Heart left ventricle (tissue), 16 donors: ENCODE measurements around the gene MRPL50. TPM values are rescaled to one million over a fixed set of nuclear protein-coding genes. Genes with fewer than 3 reads are reported as not detected.

Experiments
- ATAC-seq, 4 donors: fragments of 200-7000 bp; cut with Tn5 transposase; one replicate each; pipeline ENCODE4 v1.9.1; 2020 to 2022; ENCODE audit warnings: moderate library complexity in 4 of 4, mild to moderate bottlenecking in 3 of 4, moderate number of reproducible peaks in 1 of 4
- DNase-seq, 5 donors: peaks; one replicate each; pipeline ENCODE4 v3.0.0-alpha.2; 2020
- H3K27ac ChIP-seq, 12 donors: fragments of 200-600 bp; sonication (generic) in 4 of 12; one replicate each; pipeline versions ENCODE4 v1.5.0 to v1.8.0; 2016 to 2022; ENCODE audit warnings: mild to moderate bottlenecking in 2 of 12
- H3K27me3 ChIP-seq, 9 donors: fragments of 200-600 bp; sonication (generic) in 2 of 9; one replicate each; pipeline versions ENCODE4 v1.5.1 to v1.8.0; 2016 to 2022; ENCODE audit warnings: mild to moderate bottlenecking in 3 of 9
- H3K36me3 ChIP-seq, 9 donors: fragments of 200-600 bp; sonication (generic) in 2 of 9; one replicate each; pipeline versions ENCODE4 v1.5.0 to v1.8.0; 2018 to 2022; ENCODE audit warnings: mild to moderate bottlenecking in 2 of 9
- H3K4me1 ChIP-seq, 12 donors: fragments of 200-600 bp; sonication (generic) in 4 of 12; one replicate each; pipeline versions ENCODE4 v1.5.0 to v1.8.0; 2016 to 2022; ENCODE audit warnings: mild to moderate bottlenecking in 3 of 12
- H3K4me3 ChIP-seq, 12 donors: fragments of 200-600 bp; sonication (generic) in 4 of 12; one replicate each; pipeline versions ENCODE4 v1.5.0 to v1.8.0; 2017 to 2022; ENCODE audit warnings: mild to moderate bottlenecking in 9 of 12, moderate library complexity in 4 of 12
- H3K9me3 ChIP-seq, 12 donors: fragments of 200-600 bp; sonication (generic) in 4 of 12; one replicate each; pipeline versions ENCODE4 v1.5.0 to v1.8.0; 2016 to 2022; ENCODE audit warnings: mild to moderate bottlenecking in 1 of 12
- POLR2A ChIP-seq, 2 donors: fragments of 450-650 bp; IDR thresholded peaks; one replicate each; pipeline ENCODE4 v1.6.1; 2017; ENCODE audit warnings: antibody characterized with exemption in 2 of 2, mild to moderate bottlenecking in 2 of 2, moderate library complexity in 2 of 2
- WGBS, 4 donors: extraction: QIAGEN DNeasy Blood & Tissue Kit in 2 of 4; methylation state at CpG; one replicate each; pipeline versions ENCODE4 v1.1.5 to v1.1.7; 2013 to 2018; 5-methylcytosine and 5-hydroxymethylcytosine counted together
- intact Hi-C, 10 donors: fragments of 100-400 bp; cut with DNase I; formaldehyde crosslinking; loops; one replicate each; pipeline versions ENCODE4 v1.11.1 to v1.14.2; 2022
- polyA plus RNA-seq, 2 donors: library from polyadenylated mRNA; stranded (reverse); fragments of 200-250 nt; gene quantifications; one replicate each; pipeline ENCODE4 v1.2.3, GENCODE V29; 2013
- total RNA-seq, 9 donors: library from RNA; depleted of rRNA in 2 of 9; stranded (reverse); fragments of >200 nt in 2 of 9; fragmentation: NEBNext Ultra II Directional in 3 of 9; extraction: Animal tissue kit (Norgen Biotek cat#: 25700) in 3 of 9; gene quantifications; one replicate each; pipeline versions ENCODE4 v1.1.0 to v1.2.4, GENCODE V29; 2016 to 2023
- TF ChIP-seq, protein P1 (sequence below), 12 donors: fragments of 200-600 bp; sonication (generic) in 4 of 12; IDR thresholded peaks; one replicate each; pipeline versions ENCODE4 v1.5.0 to v1.8.0; 2018 to 2022; ENCODE audit warnings: antibody characterized with exemption in 12 of 12, mild to moderate bottlenecking in 5 of 12
- donor health status: ischemic (EF 13 %, LVEDD 7.1; RV severe dilation, severe dysfunction).
- donor health status: healthy with polysubstance abuse.
- donor health status: DM: no; HTN: yes; CAD: no.
- donor health status: DM: no; HTN: no; CAD: no.
- donor health status: ischemic (EF 25% LVEDD 6.9; RV normal size, moderate dysfunction).
- donor health status: ischemic (EF 25% LVEDD 5.7; RV mildly dilated, moderate dysfunction).
- donor health status: healthy.
- donor health status: DM: yes; HTN: yes; CAD: no.
- donor health status: ischemic (EF 35%, LVEDD 5.7; RV mildly dilated, moderate dysfunction).
- donor health status: nonischemic (EF 11% LVEDD 7.7; RV severe dilation, severe dysfunction).
- donor health status: DM: yes; HTN: yes; CAD: no.
- donor health status: PGD.
- donor health status: ischemic (EF 29% LVEDD 5.4; RV normal size, mild dysfunction).
- donor health status: nonischemic (EF 23%, LVEDD 6.1; RV moderate dilation, normal function).

MRPL50 gene
- total and polyA plus RNA-seq, 11 donors, result 12.3 to 18.3 (median 15.4) TPM

DNA sequence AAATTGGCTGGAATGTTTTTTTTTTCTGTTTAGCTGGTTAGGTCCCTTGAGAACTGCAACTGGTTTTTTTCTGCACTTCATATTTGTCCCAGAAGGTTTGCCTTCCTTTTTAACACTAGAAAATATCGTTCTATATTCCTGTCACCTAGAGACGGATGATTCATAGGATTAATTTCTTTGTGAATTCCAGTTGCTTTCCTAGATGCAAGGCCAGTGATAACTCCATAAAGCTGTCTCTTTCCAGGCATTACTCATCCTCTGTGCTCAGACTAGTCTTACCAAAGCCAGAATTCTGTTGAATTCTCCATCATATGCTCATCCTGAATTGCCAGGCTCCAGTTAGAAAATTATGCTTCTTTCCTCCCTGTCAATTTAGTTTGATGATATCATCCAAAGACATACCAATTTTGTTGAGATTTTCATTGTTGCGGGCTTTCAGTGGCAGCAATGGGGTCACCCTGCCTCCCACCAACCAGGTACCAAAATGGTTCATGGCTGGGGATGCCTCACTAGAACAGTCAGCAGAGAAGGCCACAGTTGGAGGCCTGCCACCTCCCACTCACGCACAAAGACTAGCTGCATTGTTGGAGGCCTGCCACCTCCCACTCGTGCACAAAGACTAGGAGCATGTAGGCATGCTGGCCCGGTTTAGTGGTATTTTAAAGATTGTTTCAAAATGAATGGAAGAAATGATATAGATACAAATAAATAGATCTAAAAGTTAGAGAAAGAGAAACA is 22.1 kb downstream of the MRPL50 start:
- no peaks in the 10 kb centered on the region for H3K27me3 ChIP-seq
- H3K4me1 ChIP-seq, result no peaks in the 10 kb centered on the region
- H3K9me3 ChIP-seq, result peaks cover 0 to 6% (median 0%) of the 10 kb centered on the region in 12 donors
- no peak overlapping the region for H3K4me3 ChIP-seq
- no peak for TF ChIP-seq POLR2A (IDR thresholded peaks at IDR 0.05)
- TF ChIP-seq, protein P1, sequence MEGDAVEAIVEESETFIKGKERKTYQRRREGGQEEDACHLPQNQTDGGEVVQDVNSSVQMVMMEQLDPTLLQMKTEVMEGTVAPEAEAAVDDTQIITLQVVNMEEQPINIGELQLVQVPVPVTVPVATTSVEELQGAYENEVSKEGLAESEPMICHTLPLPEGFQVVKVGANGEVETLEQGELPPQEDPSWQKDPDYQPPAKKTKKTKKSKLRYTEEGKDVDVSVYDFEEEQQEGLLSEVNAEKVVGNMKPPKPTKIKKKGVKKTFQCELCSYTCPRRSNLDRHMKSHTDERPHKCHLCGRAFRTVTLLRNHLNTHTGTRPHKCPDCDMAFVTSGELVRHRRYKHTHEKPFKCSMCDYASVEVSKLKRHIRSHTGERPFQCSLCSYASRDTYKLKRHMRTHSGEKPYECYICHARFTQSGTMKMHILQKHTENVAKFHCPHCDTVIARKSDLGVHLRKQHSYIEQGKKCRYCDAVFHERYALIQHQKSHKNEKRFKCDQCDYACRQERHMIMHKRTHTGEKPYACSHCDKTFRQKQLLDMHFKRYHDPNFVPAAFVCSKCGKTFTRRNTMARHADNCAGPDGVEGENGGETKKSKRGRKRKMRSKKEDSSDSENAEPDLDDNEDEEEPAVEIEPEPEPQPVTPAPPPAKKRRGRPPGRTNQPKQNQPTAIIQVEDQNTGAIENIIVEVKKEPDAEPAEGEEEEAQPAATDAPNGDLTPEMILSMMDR (IDR thresholded peaks at IDR 0.05), result no peak
- H3K27ac ChIP-seq, result no peak overlapping the region
- WGBS, 4 donors, result 59 to 76% (median 62%) methylated on average over 6 of the region's 6 CpGs
- ATAC-seq (no peak), DNase-seq (peak in 2 of 5 donors; percentile 9 to 28)
- H3K36me3 ChIP-seq, result no peaks in the 10 kb centered on the region
- intact Hi-C loops, result no loop called here

DNA sequence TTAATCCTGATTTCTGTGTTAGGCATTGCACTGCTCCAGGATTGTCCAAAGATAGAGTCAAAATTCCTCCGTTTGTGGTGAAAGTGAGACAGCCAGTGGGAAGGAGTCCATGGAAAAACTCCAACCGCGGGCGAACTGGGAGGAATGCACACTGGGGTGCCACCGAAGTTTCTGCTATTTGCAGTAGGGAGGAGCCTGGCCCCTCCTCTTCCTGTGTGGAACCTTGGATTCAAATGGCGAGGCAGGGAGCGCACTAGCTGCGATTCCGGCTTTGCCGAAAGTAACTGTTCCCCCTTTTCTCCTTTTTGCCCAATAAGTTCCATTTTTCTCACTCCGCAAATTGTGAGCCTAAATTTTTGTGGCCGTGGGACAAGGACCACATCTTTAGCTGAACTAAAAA is 22.9 kb downstream of the MRPL50 start:
- peaks cover 0 to 6% (median 0%) of the 10 kb centered on the region in 12 donors for H3K9me3 ChIP-seq
- WGBS, 4 donors, result 88 to 91% (median 89%) methylated on average over 12 of the region's 12 CpGs

DNA sequence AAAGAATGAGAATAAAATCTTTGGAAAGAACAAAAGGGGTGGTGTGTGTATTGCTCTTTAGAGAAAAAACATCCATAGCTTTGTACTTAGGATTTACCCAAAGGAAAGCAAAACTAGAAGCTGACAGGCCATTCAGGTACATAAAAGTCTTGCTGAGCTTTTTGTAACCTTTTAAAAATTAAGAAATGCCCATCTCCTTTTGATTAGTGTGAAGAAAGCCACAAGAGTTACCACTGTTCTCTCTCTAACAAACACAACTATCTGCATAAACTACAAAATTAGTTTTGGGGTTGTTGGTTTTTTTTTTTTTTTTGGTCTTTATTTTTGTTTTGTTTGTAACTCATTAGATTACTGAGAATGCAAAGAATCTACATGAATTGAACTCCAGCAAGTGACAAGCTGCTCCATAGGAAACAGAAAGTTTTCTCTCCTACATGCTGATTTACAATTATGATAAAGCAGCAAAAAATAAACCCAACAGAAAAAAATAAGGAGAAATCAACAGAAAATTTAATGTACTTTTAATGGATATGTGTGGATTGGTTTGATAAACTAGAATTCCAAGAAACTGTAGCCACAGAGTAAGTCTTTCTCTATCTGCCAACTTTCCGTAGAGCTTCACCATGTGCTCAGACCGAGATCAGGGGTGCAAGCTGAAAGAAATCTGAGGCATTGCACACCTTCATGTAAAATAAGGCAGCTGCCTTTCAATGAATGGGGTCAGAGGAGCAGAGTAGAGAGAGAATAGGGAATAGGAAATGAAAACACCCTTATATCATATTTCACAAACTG is 25.9 kb downstream of the MRPL50 start:
- 65 to 74% (median 70%) methylated on average over 2 of the region's 2 CpGs for WGBS, 4 donors
- peaks cover 0 to 2% (median 0%) of the 10 kb centered on the region in 12 donors for H3K9me3 ChIP-seq
- H3K4me3 ChIP-seq, result no peak overlapping the region
- ATAC-seq, result no peak
- no peaks in the 10 kb centered on the region for H3K36me3 ChIP-seq
- H3K4me1 ChIP-seq, result no peaks in the 10 kb centered on the region
- H3K27me3 ChIP-seq, result no peaks in the 10 kb centered on the region
- no peak for TF ChIP-seq POLR2A (IDR thresholded peaks at IDR 0.05)
- TF ChIP-seq, protein P1 (IDR thresholded peaks at IDR 0.05), result no peak
- intact Hi-C loops, result no loop called here
- H3K27ac ChIP-seq, result no peak overlapping the region
- no peak for DNase-seq

More for the DNA sequence above, 22.9 kb downstream of the MRPL50 start:
- no peaks in the 10 kb centered on the region for H3K36me3 ChIP-seq
- TF ChIP-seq, protein P1 (IDR thresholded peaks at IDR 0.05), result no peak
- TF ChIP-seq POLR2A (IDR thresholded peaks at IDR 0.05), result no peak
- no peaks in the 10 kb centered on the region for H3K27me3 ChIP-seq
- H3K4me1 ChIP-seq, result no peaks in the 10 kb centered on the region
- no peak overlapping the region for H3K4me3 ChIP-seq
- intact Hi-C loops, result no loop called here
- no peak overlapping the region for H3K27ac ChIP-seq
- ATAC-seq (no peak), DNase-seq (no peak)

DNA sequence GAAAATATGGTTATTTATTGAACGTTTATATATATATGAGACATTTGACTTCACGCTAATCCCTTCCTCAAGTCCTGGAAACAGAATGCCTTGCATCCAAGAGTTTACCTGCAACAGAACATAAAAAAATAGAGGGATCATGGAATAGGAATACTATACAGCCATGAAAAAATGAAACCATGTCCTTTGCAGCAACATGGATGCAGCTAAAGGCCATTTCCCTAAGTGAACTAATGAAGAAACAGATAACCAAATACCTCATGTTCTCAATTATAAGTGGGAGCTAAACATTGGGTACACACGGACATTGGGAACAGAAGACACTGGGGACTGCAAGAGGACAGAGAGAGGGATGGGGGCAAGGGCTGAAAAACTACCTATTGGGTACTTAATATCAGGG is 26.6 kb downstream of the MRPL50 start:
- 91 to 94% (median 93%) methylated on average over 3 of the region's 3 CpGs for WGBS, 4 donors
- no peak overlapping the region for H3K4me3 ChIP-seq
- H3K27me3 ChIP-seq, result no peaks in the 10 kb centered on the region
- no peaks in the 10 kb centered on the region for H3K36me3 ChIP-seq
- H3K4me1 ChIP-seq, result no peaks in the 10 kb centered on the region
- TF ChIP-seq POLR2A (IDR thresholded peaks at IDR 0.05), result no peak
- TF ChIP-seq, protein P1 (IDR thresholded peaks at IDR 0.05), result no peak
- intact Hi-C loops, result no loop called here
- DNase-seq (no peak), ATAC-seq (no peak)
- no peak overlapping the region for H3K27ac ChIP-seq
- peaks cover 0 to 2% (median 0%) of the 10 kb centered on the region in 12 donors for H3K9me3 ChIP-seq
